Measurements from ENCODE around the gene DYNLRB2. TPM values are rescaled to one million over a fixed set of nuclear protein-coding genes. Genes with fewer than 3 reads are reported as not detected.

Gene DYNLRB2
- total RNA-seq, 4 donors from 2014 or later, result not detected

- Histone ChIP-seq H3K27me3 (no peaks in the 10 kb centered on the region), H3K4me3 (no peak overlapping the region), H3K36me3 (no peaks in the 10 kb centered on the region), H3K4me1 (no peaks in the 10 kb centered on the region), H3K27ac (no peak overlapping the region), H3K9me3 (no peaks in the 10 kb centered on the region)
- TF ChIP-seq POLR2A (IDR thresholded peaks at IDR 0.05) (no peak), CTCF (IDR thresholded peaks at IDR 0.05) (no peak)
- DNase-seq, result no peak
Observed at GRCh38 chr16:80586476-80586875, 45.7 kb downstream of the DYNLRB2 start.

- TF ChIP-seq POLR2A (IDR thresholded peaks at IDR 0.05) (no peak), CTCF (IDR thresholded peaks at IDR 0.05) (no peak)
- Histone ChIP-seq H3K36me3 (no peaks in the 10 kb centered on the region), H3K9me3 (no peaks in the 10 kb centered on the region), H3K27me3 (no peaks in the 10 kb centered on the region), H3K4me3 (no peak overlapping the region), H3K4me1 (no peaks in the 10 kb centered on the region), H3K27ac (no peak overlapping the region)
- DNase-seq, result no peak
Observed at GRCh38 chr16:80587071-80587470, 46.3 kb downstream of the DYNLRB2 start.

- Histone ChIP-seq H3K9me3 (no peaks in the 10 kb centered on the region), H3K36me3 (no peaks in the 10 kb centered on the region), H3K4me1 (no peaks in the 10 kb centered on the region), H3K4me3 (no peak overlapping the region), H3K27ac (no peak overlapping the region), H3K27me3 (no peaks in the 10 kb centered on the region)
- TF ChIP-seq CTCF (IDR thresholded peaks at IDR 0.05) (no peak), POLR2A (IDR thresholded peaks at IDR 0.05) (no peak)
- DNase-seq, result no peak
Observed at GRCh38 chr16:80591071-80591915, 50.5 kb downstream of the DYNLRB2 start.

- H3K27me3 ChIP-seq, result no peaks in the 10 kb centered on the region
- no peak for TF ChIP-seq POLR2A (IDR thresholded peaks at IDR 0.05)
- TF ChIP-seq CTCF (IDR thresholded peaks at IDR 0.05), result no peak
Observed at GRCh38 chr16:80592273-80592672, 51.5 kb downstream of the DYNLRB2 start.

GRCh38 chr16:80594756-80595155 lies 54.0 kb downstream of the DYNLRB2 start:
- Histone ChIP-seq H3K4me3 (no peak overlapping the region), H3K27ac (no peak overlapping the region), H3K36me3 (no peaks in the 10 kb centered on the region), H3K9me3 (no peaks in the 10 kb centered on the region), H3K4me1 (no peaks in the 10 kb centered on the region), H3K27me3 (no peaks in the 10 kb centered on the region)
- DNase-seq, result no peak
- TF ChIP-seq CTCF (IDR thresholded peaks at IDR 0.05) (no peak), POLR2A (IDR thresholded peaks at IDR 0.05) (no peak)

More at GRCh38 chr16:80592273-80592672, 51.5 kb downstream of the DYNLRB2 start:
- Histone ChIP-seq H3K27ac (no peak overlapping the region), H3K4me1 (no peaks in the 10 kb centered on the region), H3K4me3 (no peak overlapping the region), H3K36me3 (no peaks in the 10 kb centered on the region), H3K9me3 (no peaks in the 10 kb centered on the region)
- no peak for DNase-seq
